Skeletal muscle tissue (tissue), 4 donors: Measurements from ENCODE around the gene TNRC6C. TPM values are rescaled to one million over a fixed set of nuclear protein-coding genes. Genes with fewer than 3 reads are reported as not detected.
A peak's percentile ranks its signal among the peaks of the same experiment; 100 is the strongest.

ENCODE experiments used
- H3K27ac ChIP-seq: one replicate; pipeline ENCODE4 v1.7.0; 2013; ENCODE audit warnings: mild to moderate bottlenecking, low read depth, low read length, inconsistent platforms
- H3K27me3 ChIP-seq, 3 donors: one replicate each; pipeline ENCODE4 v1.7.0; 2013; ENCODE audit warnings: low read length in 3 of 3; ENCODE audit not compliant: control insufficient read depth in 3 of 3, insufficient read depth in 3 of 3
- H3K36me3 ChIP-seq, 3 donors: one replicate each; pipeline ENCODE4 v1.7.0; 2013; ENCODE audit warnings: low read length in 3 of 3; ENCODE audit not compliant: control insufficient read depth in 3 of 3, insufficient read depth in 3 of 3
- H3K4me1 ChIP-seq, 3 donors: one replicate each; pipeline ENCODE4 v1.7.0; 2013; ENCODE audit warnings: low read length in 3 of 3, mild to moderate bottlenecking in 3 of 3; ENCODE audit not compliant: control insufficient read depth in 3 of 3, insufficient read depth in 3 of 3
- H3K4me3 ChIP-seq, 3 donors: one replicate each; pipeline ENCODE4 v1.7.0; 2013; ENCODE audit warnings: low read length in 3 of 3
- H3K9ac ChIP-seq, 3 donors: one replicate each; pipeline ENCODE4 v1.7.0; 2013; ENCODE audit warnings: low read length in 3 of 3, mild to moderate bottlenecking in 3 of 3, moderate library complexity in 2 of 3, low read depth in 1 of 3
- H3K9me3 ChIP-seq, 3 donors: one replicate each; pipeline ENCODE4 v1.7.0; 2013; ENCODE audit warnings: low read length in 3 of 3; ENCODE audit not compliant: control insufficient read depth in 3 of 3
- total RNA-seq: library from RNA; depleted of rRNA; stranded (reverse); fragments of >200 nt; gene quantifications from one replicate; pipeline ENCODE4 v1.2.3, GENCODE V29; 2014
- donor health status: Osteomylitis.

TNRC6C gene
- total RNA-seq, 1 donor from 2014 or later = 12.5 TPM

- no peaks in the 10 kb centered on the region for H3K9me3 ChIP-seq
- no peak overlapping the region for H3K4me3 ChIP-seq
- no peak overlapping the region for H3K9ac ChIP-seq
- no peaks in the 10 kb centered on the region for H3K27me3 ChIP-seq
- H3K27ac ChIP-seq = no peak overlapping the region
- peaks cover 0 to 12% (median 11%) of the 10 kb centered on the region in 3 donors for H3K4me1 ChIP-seq
- peaks cover 0 to 2% (median 0%) of the 10 kb centered on the region in 3 donors for H3K36me3 ChIP-seq
These were observed 162.0 kb downstream of the TNRC6C start for GRCh38 chr17:78120537-78120936.

GRCh38 chr17:78120971-78121800, 162.7 kb downstream of the TNRC6C start:
- no peak overlapping the region for H3K4me3 ChIP-seq
- no peak overlapping the region for H3K27ac ChIP-seq
- H3K27me3 ChIP-seq = no peaks in the 10 kb centered on the region
- no peak overlapping the region for H3K9ac ChIP-seq
- H3K9me3 ChIP-seq = no peaks in the 10 kb centered on the region
- H3K36me3 ChIP-seq = peaks cover 0 to 2% (median 0%) of the 10 kb centered on the region in 3 donors
- peaks cover 0 to 18% (median 18%) of the 10 kb centered on the region in 3 donors for H3K4me1 ChIP-seq

GRCh38 chr17:78121801-78122215, 163.3 kb downstream of the TNRC6C start:
- H3K9me3 ChIP-seq = no peaks in the 10 kb centered on the region
- no peak overlapping the region for H3K27ac ChIP-seq
- no peak overlapping the region for H3K9ac ChIP-seq
- no peaks in the 10 kb centered on the region for H3K27me3 ChIP-seq
- H3K4me1 ChIP-seq = peaks cover 5 to 22% (median 21%) of the 10 kb centered on the region in 3 donors
- peaks cover 0 to 2% (median 0%) of the 10 kb centered on the region in 3 donors for H3K36me3 ChIP-seq
- no peak overlapping the region for H3K4me3 ChIP-seq

- Histone ChIP-seq H3K9ac (no peak overlapping the region), H3K36me3 (peaks cover 0 to 2% (median 0%) of the 10 kb centered on the region in 3 donors), H3K27me3 (peaks cover 0 to 4% (median 4%) of the 10 kb centered on the region in 3 donors), H3K9me3 (no peaks in the 10 kb centered on the region), H3K27ac (no peak overlapping the region), H3K4me3 (no peak overlapping the region), H3K4me1 (peaks cover 7 to 28% (median 27%) of the 10 kb centered on the region in 3 donors)
These were observed 163.9 kb downstream of the TNRC6C start for GRCh38 chr17:78122216-78122930.

DNA sequence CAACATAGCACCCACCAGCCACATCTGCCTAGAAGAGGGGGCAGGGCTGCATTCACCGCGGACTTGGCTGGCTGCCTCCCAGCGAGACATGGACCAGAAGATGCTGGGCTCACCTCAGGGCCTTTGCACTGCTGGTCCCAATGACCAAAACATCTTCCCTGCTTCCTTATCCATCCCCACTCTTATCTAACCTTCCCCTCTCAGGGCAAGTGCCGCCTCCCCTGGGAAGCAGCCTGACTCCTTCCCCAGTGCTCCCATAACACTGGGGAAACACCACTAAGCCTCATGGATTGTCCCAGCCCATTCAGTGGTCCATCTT, 164.4 kb downstream of the TNRC6C start:
- H3K9me3 ChIP-seq = no peaks in the 10 kb centered on the region

DNA sequence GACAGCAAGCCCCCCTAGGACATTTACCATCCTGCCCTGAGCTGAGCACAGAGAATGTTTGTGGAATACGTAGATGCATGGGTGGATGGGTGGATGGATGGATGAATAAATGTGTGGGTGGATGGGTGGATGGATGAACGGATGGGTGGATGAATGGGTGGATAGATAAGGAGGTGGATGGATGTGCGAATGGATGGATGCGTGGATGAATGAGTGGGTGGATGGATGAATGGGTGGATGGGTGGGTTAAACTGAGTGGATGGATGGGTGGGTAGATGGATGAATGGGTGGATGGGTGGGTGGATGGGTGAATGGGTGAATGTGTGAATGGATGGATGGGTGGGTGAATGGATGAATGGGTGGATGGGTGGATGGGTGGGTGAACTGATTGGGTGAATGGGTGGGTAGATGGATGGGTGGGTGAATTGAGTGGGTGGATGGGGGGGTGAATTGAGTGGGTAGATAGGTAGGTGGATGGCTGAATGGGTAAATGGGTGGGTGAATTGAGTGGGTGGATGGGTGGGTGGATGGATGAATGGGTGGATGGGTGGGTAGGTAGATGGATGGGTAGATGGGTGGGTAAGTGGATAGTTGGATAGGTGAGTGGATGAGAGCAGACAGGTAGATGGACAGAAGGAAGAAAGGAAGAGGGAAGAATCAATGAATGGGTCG, 164.9 kb downstream of the TNRC6C start:
- peaks cover 0 to 11% (median 8%) of the 10 kb centered on the region in 3 donors for H3K27me3 ChIP-seq
- H3K4me3 ChIP-seq = no peak overlapping the region
- peaks cover 13 to 34% (median 34%) of the 10 kb centered on the region in 3 donors for H3K4me1 ChIP-seq
- H3K9ac ChIP-seq = no peak overlapping the region
- H3K36me3 ChIP-seq = peaks cover 0 to 2% (median 0%) of the 10 kb centered on the region in 3 donors
- no peaks in the 10 kb centered on the region for H3K9me3 ChIP-seq
- H3K27ac ChIP-seq = no peak overlapping the region

More for the DNA sequence above, 164.4 kb downstream of the TNRC6C start:
- peaks cover 0 to 9% (median 8%) of the 10 kb centered on the region in 3 donors for H3K27me3 ChIP-seq
- H3K4me1 ChIP-seq = peaks cover 12 to 33% (median 32%) of the 10 kb centered on the region in 3 donors
- peaks cover 0 to 2% (median 0%) of the 10 kb centered on the region in 3 donors for H3K36me3 ChIP-seq
- no peak overlapping the region for H3K4me3 ChIP-seq
- no peak overlapping the region for H3K9ac ChIP-seq
- no peak overlapping the region for H3K27ac ChIP-seq

DNA sequence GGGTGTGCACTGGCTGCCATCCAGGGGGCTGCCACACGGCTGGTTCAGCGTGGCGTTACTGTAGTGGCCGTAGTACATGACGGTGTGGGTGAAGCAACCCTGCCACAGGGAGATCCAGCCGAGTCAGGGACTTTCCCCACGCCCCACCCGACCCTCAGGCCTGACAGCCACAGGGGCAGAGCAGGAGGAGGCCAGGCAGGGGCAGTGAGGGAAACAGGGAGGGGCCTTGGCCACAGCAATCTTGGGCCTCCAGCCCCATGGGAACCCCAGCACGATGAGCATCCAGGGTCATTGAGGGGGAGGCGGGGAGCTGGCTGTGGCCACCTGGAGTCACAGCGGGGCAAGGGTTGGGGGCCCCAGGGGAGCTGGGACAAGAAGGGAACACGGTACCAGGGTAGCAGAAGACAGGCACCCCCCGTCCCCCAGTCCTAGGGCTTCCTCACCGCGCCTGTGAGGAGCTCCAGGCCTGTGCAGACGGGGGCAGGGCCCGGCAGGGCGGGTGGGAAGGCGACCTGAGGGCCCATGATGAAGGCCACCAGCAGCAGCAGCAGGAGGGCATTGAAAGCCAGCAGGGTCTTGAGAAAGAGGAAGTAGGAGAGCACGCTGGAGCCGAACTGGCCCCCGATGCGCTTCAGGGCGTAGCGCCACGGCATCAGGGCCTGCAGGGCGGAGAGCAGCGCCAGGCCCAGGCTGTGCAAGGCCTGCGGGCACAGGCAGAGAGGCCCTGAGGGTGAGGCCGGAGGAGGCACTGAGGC, 165.8 kb downstream of the TNRC6C start:
- no peak overlapping the region for H3K9ac ChIP-seq
- peaks cover 19 to 37% (median 36%) of the 10 kb centered on the region in 3 donors for H3K4me1 ChIP-seq
- no peaks in the 10 kb centered on the region for H3K9me3 ChIP-seq
- H3K27me3 ChIP-seq = peaks cover 0 to 14% (median 11%) of the 10 kb centered on the region in 3 donors
- H3K27ac ChIP-seq = no peak overlapping the region
- H3K36me3 ChIP-seq = peaks cover 0 to 2% (median 0%) of the 10 kb centered on the region in 3 donors
- H3K4me3 ChIP-seq = no peak overlapping the region

DNA sequence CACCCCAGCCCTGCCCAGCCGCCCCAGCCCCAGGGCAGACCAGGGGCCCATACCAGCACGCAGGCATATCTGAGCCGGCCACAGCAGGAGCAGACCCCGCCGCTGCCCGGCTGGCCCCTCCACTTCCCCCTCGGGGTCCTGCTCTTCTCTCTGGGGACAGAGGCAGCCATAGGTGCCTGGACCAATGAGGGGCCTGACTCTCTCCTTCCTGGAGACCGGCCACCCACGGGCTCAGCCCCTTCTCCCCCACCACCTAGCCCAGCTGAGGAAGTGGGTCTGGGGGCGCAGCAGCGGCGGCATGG, 166.3 kb downstream of the TNRC6C start:
- no peak overlapping the region for H3K9ac ChIP-seq
- peaks cover 0 to 19% (median 11%) of the 10 kb centered on the region in 3 donors for H3K27me3 ChIP-seq
- H3K4me3 ChIP-seq = no peak overlapping the region
- H3K4me1 ChIP-seq = peaks cover 24 to 41% (median 39%) of the 10 kb centered on the region in 3 donors
- H3K9me3 ChIP-seq = no peaks in the 10 kb centered on the region
- H3K27ac ChIP-seq = no peak overlapping the region
- H3K36me3 ChIP-seq = peaks cover 0 to 2% (median 0%) of the 10 kb centered on the region in 3 donors

GRCh38 chr17:78125138-78125913, 166.8 kb downstream of the TNRC6C start:
- peaks cover 26 to 46% (median 41%) of the 10 kb centered on the region in 3 donors for H3K4me1 ChIP-seq
- no peak overlapping the region for H3K4me3 ChIP-seq
- peak overlapping the region in 1 of 3 donors; percentile 25 for H3K9ac ChIP-seq
- H3K27me3 ChIP-seq = peaks cover 1 to 20% (median 11%) of the 10 kb centered on the region in 3 donors
- H3K27ac ChIP-seq = peak overlapping the region; percentile 44
- H3K9me3 ChIP-seq = no peaks in the 10 kb centered on the region
- H3K36me3 ChIP-seq = peaks cover 0 to 2% (median 0%) of the 10 kb centered on the region in 3 donors
